GM12801 (cell line): Measurements from ENCODE around the gene PRSS21.

Experiments used
- TF ChIP-seq, protein P1 (sequence below): IDR thresholded peaks from one replicate; pipeline ENCODE4 v1.5.1; 2011; ENCODE audit warnings: control low read depth; ENCODE audit not compliant: insufficient read length; ENCODE audit errors: extremely low read depth

The PRSS21 gene

DNA sequence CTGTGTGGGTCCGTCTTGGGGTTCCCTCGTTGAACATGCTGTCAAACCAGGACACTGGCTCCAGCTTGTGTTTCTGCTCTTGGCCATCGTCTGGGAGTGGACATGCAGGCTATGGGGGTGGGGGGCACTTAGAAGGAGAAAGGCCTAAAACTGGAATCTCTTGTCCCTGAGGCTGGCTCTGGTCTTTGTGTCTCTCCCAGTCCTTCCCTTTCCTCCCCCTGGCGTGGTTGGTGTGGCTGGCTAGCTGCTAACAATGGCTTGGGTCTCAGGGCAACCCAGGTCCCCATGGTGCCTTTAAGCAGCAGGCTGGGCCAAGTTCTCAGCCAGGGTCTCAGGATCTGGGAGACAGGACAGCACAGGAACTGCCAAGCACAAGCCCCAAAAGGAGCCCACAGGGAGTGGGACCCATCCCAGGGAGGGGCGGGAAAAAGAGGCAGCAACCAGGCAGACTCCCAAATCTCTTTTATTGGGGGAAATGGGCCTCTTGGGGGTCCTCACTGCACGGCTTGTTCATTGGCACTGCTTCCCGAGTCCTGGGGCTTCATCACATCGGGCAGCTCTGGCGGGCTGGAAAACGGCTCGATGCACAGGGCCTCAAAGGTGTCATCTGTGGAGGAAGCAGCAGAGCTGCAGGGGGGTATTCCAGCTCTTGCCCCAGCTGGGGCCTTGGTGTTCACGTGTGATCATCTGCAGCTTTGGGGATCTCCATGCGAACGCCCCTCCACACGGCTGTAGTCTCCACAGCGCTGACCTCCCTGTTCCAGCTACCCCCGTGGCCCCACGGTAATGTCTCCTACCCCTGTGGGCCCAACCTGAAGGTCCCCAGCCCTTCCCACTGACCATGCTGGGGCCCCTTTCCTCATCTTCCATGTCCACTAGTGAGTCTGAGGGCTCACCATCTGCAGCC is 45.3 kb upstream of the PRSS21 start:
- TF ChIP-seq, protein P1, sequence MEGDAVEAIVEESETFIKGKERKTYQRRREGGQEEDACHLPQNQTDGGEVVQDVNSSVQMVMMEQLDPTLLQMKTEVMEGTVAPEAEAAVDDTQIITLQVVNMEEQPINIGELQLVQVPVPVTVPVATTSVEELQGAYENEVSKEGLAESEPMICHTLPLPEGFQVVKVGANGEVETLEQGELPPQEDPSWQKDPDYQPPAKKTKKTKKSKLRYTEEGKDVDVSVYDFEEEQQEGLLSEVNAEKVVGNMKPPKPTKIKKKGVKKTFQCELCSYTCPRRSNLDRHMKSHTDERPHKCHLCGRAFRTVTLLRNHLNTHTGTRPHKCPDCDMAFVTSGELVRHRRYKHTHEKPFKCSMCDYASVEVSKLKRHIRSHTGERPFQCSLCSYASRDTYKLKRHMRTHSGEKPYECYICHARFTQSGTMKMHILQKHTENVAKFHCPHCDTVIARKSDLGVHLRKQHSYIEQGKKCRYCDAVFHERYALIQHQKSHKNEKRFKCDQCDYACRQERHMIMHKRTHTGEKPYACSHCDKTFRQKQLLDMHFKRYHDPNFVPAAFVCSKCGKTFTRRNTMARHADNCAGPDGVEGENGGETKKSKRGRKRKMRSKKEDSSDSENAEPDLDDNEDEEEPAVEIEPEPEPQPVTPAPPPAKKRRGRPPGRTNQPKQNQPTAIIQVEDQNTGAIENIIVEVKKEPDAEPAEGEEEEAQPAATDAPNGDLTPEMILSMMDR: no peak

DNA sequence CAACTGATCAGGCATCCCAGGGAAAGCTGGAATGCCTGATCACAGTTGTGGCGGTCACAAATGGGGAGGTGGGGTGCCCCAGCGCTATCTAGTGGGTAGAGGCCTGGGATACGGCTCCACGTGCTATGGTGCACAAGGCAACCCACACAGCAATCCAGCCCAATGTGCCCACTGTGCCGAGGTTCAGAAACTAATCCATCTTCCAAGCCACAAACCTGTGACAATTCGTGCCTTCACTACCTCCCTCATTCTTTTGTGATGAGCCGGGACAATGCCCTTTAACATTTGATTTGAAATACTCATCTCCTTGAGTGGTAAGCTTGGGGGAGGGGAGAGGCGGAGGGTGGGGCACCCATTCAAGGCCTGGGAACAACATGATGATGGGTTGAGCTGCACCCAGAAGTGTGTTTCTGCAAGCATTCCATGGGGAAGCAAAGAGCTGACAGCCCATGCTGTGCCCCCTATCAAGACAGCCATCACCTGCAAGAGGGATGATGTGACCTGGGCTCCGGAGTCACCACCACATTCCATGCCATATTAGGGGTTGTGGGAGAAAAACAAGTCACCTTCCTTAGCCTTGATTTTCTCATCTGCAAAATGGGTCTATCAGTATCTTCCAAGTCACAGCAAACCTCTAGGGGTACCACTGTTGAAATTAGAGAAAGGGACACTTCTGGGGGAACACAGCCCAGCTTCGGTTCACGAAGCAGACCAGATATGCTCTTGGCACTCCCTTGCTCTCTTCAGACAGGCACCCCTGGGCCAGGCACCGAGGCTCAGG is 43.7 kb upstream of the PRSS21 start:
- TF ChIP-seq, protein P1: no peak

GRCh38 chr16:2774161-2774891 is 42.7 kb upstream of the PRSS21 start:
- TF ChIP-seq, protein P1: no peak

- TF ChIP-seq, protein P1: no peak
Measured at GRCh38 chr16:2775131-2775716, 41.8 kb upstream of the PRSS21 start.

- TF ChIP-seq, protein P1: no peak
Measured at GRCh38 chr16:2775765-2776499, 41.1 kb upstream of the PRSS21 start.

DNA sequence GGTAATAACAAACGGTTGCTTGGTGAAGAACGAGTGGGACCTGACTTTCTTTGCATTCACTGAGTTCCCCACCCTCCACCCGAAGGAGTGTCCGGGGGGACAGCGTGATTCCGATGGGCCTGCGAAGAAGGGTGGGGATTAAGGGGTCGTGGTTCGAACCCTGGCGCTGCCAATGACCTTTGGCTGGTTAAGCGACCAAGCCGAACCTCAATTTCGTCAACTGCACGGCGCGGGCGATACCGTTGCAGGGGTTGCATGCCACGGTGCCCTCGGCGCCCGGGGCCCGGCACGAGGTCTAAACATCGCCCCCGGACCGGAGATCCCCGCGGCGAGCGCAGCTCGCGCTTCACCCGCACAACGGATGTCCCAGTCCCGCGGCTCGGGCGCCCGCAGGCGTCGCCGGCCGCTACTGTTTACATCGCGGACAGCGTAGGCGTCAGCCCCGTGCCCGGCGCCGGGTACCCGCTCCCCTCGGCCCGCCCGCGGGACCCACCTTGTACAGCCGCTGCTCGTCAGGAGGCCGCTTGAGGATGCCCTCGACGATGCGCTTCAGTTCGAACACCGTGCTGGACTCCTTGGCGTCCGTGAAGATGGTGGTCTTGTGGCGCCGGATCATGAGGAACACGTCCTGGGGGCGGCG is 40.4 kb upstream of the PRSS21 start:
- TF ChIP-seq, protein P1: no peak
